GM18861 (cell line): ENCODE results near the gene ZNF774.
"Not testable (repeated sequence)": the region's sequence is repeated elsewhere in the genome, so short reads cannot be mapped to it uniquely, and the experiment has no call there.

Experiments used
- ATAC-seq: cut with Tn5 transposase; IDR thresholded peaks from one replicate; pipeline ENCODE4 v1.9.1; 2021; ENCODE audit not compliant: unreplicated experiment

Gene ZNF774

GRCh38 chr15:90345857-90346256, 6.2 kb upstream of the ZNF774 start:
- no peak for ATAC-seq

DNA sequence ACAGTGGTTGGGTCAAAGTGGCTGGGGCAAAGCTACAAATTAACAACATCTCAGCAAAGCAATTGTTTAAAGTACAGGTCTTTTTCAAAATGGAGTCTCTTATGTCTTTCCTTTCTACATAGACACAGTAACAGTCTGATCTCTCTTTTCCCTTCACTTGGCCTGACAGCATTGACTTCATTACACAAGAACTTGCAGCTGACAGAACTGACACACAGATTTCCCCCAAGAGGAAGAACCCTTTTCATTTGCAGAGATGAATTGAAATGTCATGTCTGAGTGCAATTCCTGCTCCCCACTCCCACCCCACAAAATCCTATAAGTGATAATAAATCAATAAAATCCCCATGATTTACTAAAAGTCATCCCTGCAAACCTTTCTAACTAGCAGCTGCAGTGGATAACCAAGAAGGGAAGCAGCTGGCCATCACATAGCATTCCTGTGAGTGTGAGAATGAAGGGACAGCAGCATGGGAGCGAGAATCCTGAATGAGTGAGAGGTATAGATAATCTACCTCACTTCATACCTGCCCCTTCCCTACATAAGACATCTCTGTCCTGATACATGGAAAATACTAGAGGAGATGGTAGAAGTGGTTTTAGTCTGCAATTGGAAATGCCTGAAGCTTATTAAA, 4.5 kb upstream of the ZNF774 start:
- ATAC-seq, result not testable (repeated sequence)

GRCh38 chr15:90348456-90348855, 3.6 kb upstream of the ZNF774 start:
- no peak for ATAC-seq

DNA sequence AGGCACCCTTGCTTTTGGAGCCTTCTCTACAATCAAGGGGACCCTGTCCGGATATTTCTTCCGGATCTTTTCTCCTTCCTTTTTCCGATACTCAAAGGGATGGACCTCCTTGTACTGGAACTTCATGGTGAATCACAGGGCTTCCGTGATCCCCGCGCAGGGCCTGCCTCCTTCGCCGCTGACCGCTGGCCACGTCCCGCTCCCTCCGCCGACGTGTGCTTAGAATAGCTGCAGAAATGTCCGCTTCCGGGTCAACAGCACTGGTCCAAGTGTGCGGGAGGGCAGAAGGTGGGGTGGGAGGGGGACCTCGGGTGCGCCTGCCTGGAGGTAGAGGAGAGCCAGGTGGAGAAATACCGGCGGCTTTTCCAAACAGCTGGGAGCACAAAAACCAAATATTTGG, 3.0 kb upstream of the ZNF774 start:
- ATAC-seq, result no peak

GRCh38 chr15:90349821-90350220, 2.3 kb upstream of the ZNF774 start:
- ATAC-seq, result no peak

GRCh38 chr15:90351479-90352106, 491 bp upstream of the ZNF774 start:
- no peak for ATAC-seq

GRCh38 chr15:90354986-90355385, 2.9 kb downstream of the ZNF774 start:
- no peak for ATAC-seq

- ATAC-seq, result no peak
These were observed 6.3 kb downstream of the ZNF774 start for GRCh38 chr15:90358124-90359033.

- ATAC-seq, result no peak
These were observed 8.7 kb downstream of the ZNF774 start for GRCh38 chr15:90360746-90361145.

- ATAC-seq, result no peak
These were observed 10.8 kb downstream of the ZNF774 start for GRCh38 chr15:90362936-90363212.

GRCh38 chr15:90364251-90364650, 12.2 kb downstream of the ZNF774 start:
- ATAC-seq, result no peak

- no peak for ATAC-seq
These were observed 13.5 kb downstream of the ZNF774 start for GRCh38 chr15:90365414-90366055.

GRCh38 chr15:90367576-90367975, 15.5 kb downstream of the ZNF774 start:
- ATAC-seq, result no peak

GRCh38 chr15:90375071-90375470, 23.0 kb downstream of the ZNF774 start:
- ATAC-seq, result no peak

GRCh38 chr15:90376789-90377188, 24.7 kb downstream of the ZNF774 start:
- no peak for ATAC-seq

DNA sequence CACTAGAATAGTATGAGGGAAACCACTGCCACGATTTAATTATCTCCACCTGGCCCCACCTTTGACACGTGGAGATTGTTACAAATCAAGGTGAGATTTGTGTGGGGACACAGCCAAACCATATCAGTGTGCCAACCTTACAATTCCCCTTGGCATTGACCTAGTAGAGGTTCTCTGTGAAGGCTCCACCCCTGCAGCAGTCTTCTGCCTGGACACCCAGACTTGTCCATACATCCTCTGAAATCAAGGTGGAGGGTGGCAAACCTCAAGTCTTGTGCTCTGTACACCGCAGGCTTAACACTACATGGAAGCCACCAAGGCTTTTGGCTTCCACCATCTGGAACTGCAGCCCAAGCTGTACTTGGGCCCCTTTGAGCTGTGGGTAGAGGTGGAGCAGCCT, 27.2 kb downstream of the ZNF774 start:
- no peak for ATAC-seq

GRCh38 chr15:90381515-90381914, 29.4 kb downstream of the ZNF774 start:
- ATAC-seq, result no peak

- no peak for ATAC-seq
These were observed 30.2 kb downstream of the ZNF774 start for GRCh38 chr15:90382320-90382719.

DNA sequence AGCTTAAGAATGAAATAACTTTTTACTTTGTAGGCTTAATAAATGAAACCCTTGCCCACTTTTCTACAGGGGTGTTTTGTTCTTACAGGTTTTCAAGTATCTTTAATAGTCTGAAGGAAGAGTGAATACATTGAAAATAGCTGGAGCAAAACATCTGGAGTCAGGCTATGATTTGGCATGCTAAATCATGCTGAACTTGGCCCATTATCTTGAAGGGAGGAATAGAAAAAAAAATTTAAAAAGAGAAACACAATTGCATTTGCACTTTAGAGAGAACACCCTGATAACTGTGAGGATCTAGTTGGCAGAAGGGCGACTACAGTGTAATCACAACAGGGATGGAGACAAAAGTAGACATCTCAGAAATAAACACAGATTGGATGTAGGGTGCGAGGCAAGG, 34.1 kb downstream of the ZNF774 start:
- no peak for ATAC-seq

DNA sequence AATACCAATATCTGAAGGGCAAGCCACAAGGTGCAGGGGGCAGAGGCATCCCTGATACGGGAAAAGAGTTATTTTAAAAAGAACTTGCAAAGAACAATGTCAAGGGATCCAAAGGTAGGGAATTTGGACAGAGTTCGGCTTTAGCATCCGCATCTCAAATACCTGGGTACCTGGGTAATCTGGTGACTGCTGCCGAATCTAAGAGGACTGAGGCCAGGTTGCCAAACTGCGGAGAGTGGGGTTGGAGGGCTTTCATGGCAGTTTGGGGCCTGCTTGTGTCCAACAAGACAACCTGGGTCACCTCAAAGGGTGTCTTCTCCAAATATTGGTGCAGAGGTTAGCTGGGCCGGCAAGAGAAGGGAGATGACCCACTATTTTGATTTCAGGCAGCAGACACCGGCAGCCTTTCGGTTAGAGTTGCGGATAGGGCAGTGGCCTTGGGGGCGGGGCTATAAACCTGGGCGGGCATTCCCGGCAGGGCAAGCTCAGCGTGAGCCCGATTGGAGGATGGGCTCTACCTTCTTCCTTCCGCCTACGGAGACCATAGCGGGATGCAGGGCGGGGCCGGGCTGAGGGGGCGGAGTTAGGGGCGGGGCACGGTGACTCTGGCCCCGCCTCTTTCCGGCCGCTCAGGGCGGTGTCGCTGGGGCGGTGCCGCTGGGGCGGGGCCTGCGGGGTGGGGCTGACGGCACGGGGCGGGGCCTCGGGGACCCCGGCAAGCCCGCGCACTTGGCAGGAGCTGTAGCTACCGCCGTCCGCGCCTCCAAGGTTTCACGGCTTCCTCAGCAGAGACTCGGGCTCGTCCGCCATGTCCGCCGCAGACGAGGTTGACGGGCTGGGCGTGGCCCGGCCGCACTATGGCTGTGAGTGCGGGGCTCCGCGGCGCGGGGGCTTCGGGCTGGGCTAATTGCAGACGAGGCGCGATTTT, 35.7 kb downstream of the ZNF774 start, which contains the start of gene IQGAP1:
IQGAP1 (plus strand) TSS at position 709 of the 928 bp plus-strand sequence; CDS start at position 809, 100 bp downstream.
- peak; percentile 88 for ATAC-seq
